ENCODE data around the gene IKZF1. TPM values are rescaled to one million over a fixed set of nuclear protein-coding genes. Genes with fewer than 3 reads are reported as not detected.

IKZF1 gene
- total RNA-seq, 1 experiment from 2014 or later, result 0.77 TPM

DNA sequence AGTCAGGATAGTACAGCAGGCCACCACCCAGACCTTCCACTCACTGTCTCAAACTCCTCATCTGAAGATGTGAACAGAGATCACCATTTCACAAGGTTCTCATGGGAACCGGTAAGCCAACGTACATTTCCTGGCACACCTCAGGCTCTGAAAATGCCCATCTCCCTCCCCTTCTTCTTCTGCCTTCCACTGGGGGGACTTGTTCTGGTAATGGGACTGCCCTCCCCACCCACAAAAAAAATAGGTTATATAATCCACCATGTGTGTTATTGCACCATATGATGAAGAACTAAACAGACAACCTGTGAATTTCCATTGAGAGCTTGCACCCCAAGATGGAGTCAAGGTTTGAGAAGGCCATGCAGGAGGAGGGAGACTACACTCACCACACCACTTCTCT lies 42.1 kb upstream of the IKZF1 start:
- CTCF ChIA-PET, result no interaction called here
- H3K9me3 ChIP-seq (ENCODE audit: control insufficient read depth, insufficient read depth, low read depth, low read length), result no peaks in the 10 kb centered on the region
- DNase-seq (ENCODE audit: low read depth, low spot score) (no peak), ATAC-seq (no peak)
- peaks cover 6% of the 10 kb centered on the region; the same call in 1 of the 2 replicates for H3K27me3 ChIP-seq (ENCODE audit: control insufficient read depth, insufficient read depth, low read length)
- no peak overlapping the region for H3K4me3 ChIP-seq (ENCODE audit: low read depth in 2 of 2, low read length in 2 of 2)
- no TSS peak for BruUV-seq (replicated peaks)
- no peaks in the 10 kb centered on the region for H3K36me3 ChIP-seq (ENCODE audit: control insufficient read depth, insufficient read depth, low read length)
- TF ChIP-seq TCF7L2 (IDR thresholded peaks at IDR 0.05; ENCODE audit: low read depth, low read length), result no peak
- TF ChIP-seq, protein P1, sequence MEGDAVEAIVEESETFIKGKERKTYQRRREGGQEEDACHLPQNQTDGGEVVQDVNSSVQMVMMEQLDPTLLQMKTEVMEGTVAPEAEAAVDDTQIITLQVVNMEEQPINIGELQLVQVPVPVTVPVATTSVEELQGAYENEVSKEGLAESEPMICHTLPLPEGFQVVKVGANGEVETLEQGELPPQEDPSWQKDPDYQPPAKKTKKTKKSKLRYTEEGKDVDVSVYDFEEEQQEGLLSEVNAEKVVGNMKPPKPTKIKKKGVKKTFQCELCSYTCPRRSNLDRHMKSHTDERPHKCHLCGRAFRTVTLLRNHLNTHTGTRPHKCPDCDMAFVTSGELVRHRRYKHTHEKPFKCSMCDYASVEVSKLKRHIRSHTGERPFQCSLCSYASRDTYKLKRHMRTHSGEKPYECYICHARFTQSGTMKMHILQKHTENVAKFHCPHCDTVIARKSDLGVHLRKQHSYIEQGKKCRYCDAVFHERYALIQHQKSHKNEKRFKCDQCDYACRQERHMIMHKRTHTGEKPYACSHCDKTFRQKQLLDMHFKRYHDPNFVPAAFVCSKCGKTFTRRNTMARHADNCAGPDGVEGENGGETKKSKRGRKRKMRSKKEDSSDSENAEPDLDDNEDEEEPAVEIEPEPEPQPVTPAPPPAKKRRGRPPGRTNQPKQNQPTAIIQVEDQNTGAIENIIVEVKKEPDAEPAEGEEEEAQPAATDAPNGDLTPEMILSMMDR (IDR thresholded peaks at IDR 0.05), result no peak
- TF ChIP-seq SIN3A (IDR thresholded peaks at IDR 0.05; ENCODE audit: borderline replicate concordance, insufficient read depth, low read depth, low read length), result no peak
- no peak for TF ChIP-seq POLR2AphosphoS5 (IDR thresholded peaks at IDR 0.05; ENCODE audit: low read depth, low read length)
- TF ChIP-seq, protein P2, sequence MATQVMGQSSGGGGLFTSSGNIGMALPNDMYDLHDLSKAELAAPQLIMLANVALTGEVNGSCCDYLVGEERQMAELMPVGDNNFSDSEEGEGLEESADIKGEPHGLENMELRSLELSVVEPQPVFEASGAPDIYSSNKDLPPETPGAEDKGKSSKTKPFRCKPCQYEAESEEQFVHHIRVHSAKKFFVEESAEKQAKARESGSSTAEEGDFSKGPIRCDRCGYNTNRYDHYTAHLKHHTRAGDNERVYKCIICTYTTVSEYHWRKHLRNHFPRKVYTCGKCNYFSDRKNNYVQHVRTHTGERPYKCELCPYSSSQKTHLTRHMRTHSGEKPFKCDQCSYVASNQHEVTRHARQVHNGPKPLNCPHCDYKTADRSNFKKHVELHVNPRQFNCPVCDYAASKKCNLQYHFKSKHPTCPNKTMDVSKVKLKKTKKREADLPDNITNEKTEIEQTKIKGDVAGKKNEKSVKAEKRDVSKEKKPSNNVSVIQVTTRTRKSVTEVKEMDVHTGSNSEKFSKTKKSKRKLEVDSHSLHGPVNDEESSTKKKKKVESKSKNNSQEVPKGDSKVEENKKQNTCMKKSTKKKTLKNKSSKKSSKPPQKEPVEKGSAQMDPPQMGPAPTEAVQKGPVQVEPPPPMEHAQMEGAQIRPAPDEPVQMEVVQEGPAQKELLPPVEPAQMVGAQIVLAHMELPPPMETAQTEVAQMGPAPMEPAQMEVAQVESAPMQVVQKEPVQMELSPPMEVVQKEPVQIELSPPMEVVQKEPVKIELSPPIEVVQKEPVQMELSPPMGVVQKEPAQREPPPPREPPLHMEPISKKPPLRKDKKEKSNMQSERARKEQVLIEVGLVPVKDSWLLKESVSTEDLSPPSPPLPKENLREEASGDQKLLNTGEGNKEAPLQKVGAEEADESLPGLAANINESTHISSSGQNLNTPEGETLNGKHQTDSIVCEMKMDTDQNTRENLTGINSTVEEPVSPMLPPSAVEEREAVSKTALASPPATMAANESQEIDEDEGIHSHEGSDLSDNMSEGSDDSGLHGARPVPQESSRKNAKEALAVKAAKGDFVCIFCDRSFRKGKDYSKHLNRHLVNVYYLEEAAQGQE (IDR thresholded peaks at IDR 0.05; ENCODE audit: insufficient read depth in 1 of 2, low read depth in 2 of 2, low read length in 1 of 2), result no peak
- intact Hi-C loops (cut with micrococcal nuclease; ENCODE audit: unreplicated experiment) (no loop called here), in situ Hi-C loops (cut with HindIII; ENCODE audit: low pct_unique_long_range_greater_than_20kb, low sequenced_read_pairs) (no loop called here)
- POLR2A ChIA-PET, result no interaction called here
- no peak overlapping the region for H3K27ac ChIP-seq (ENCODE audit: low read length)
- H3K4me1 ChIP-seq (ENCODE audit: control insufficient read depth, insufficient read depth, low read length), result no peaks in the 10 kb centered on the region

DNA sequence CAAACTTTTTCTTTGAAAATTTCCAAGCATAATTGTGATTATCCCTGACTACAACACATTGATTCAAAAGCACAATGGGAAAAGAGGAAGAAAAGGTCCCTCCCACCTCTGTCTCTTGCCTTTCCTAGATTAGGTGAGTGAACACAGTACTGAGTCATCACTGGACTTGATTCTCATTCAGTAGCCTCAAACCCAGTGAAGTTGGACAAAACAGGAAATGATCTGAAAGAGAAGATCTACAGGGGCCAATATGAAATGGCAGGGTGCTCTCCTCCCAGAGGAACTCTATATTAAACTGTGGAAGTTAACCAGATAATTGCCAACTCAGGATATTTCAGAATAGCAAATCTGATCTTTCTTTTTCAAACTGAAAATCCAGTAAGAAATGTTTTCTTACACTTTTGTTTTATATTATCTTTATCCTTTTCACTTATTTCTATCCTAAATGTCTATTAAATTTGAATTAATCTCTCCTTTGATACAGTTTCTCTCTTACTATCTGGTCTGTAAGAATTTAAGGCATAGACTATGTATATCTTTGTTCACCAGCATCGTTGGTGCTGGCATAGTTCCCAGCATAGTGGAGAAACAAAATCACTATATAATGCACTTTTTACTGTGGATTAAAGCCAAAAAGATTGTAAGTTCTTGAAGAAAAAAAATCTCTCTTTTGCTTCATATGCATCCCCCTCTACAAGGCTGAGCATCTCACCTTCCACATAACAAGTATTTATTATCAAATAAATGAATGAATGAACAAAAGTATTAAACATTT lies 41.4 kb upstream of the IKZF1 start:
- H3K36me3 ChIP-seq (ENCODE audit: control insufficient read depth, insufficient read depth, low read length), result no peaks in the 10 kb centered on the region
- H3K27ac ChIP-seq (ENCODE audit: low read length), result no peak overlapping the region
- peaks cover 6% of the 10 kb centered on the region; the same call in 1 of the 2 replicates for H3K27me3 ChIP-seq (ENCODE audit: control insufficient read depth, insufficient read depth, low read length)
- intact Hi-C loops (cut with micrococcal nuclease; ENCODE audit: unreplicated experiment), result no loop called here
- no peaks in the 10 kb centered on the region for H3K9me3 ChIP-seq (ENCODE audit: control insufficient read depth, insufficient read depth, low read depth, low read length)
- in situ Hi-C loops (cut with HindIII; ENCODE audit: low pct_unique_long_range_greater_than_20kb, low sequenced_read_pairs), result no loop called here
- no peaks in the 10 kb centered on the region for H3K4me1 ChIP-seq (ENCODE audit: control insufficient read depth, insufficient read depth, low read length)
- ATAC-seq (no peak), DNase-seq (ENCODE audit: low read depth, low spot score) (no peak)
- BruUV-seq (replicated peaks), result no TSS peak
- H3K4me3 ChIP-seq (ENCODE audit: low read depth in 2 of 2, low read length in 2 of 2), result no peak overlapping the region
- TF ChIP-seq, protein P1 (IDR thresholded peaks at IDR 0.05), result no peak
- no peak for TF ChIP-seq TCF7L2 (IDR thresholded peaks at IDR 0.05; ENCODE audit: low read depth, low read length)
- TF ChIP-seq, protein P2 (IDR thresholded peaks at IDR 0.05; ENCODE audit: insufficient read depth in 1 of 2, low read depth in 2 of 2, low read length in 1 of 2), result no peak
- TF ChIP-seq SIN3A (IDR thresholded peaks at IDR 0.05; ENCODE audit: borderline replicate concordance, insufficient read depth, low read depth, low read length), result no peak
- no peak for TF ChIP-seq POLR2AphosphoS5 (IDR thresholded peaks at IDR 0.05; ENCODE audit: low read depth, low read length)
- CTCF ChIA-PET, result no interaction called here
- POLR2A ChIA-PET, result no interaction called here
